Measurements from ENCODE around the gene POU2F2.

Gene POU2F2

GRCh38 chr19:42121656-42122069 is 10.6 kb downstream of the POU2F2 start:
- H3K27me3 ChIP-seq (ENCODE audit: insufficient read depth, low read depth), result peaks cover 89% of the 10 kb centered on the region
- no peak overlapping the region for H2AFZ ChIP-seq (ENCODE audit: low read depth)
- H3K27ac ChIP-seq, result no peak overlapping the region
- H4K20me1 ChIP-seq (ENCODE audit: insufficient read depth), result no peaks in the 10 kb centered on the region
- no peak overlapping the region for H3K4me3 ChIP-seq (IDR thresholded peaks at IDR 0.05; ENCODE audit: insufficient read depth, low read depth, low read length)
- no peaks in the 10 kb centered on the region for H3K4me1 ChIP-seq (ENCODE audit: low read depth, poor library complexity, severe bottlenecking)
- TF ChIP-seq CTCF (conservative IDR thresholded peaks at IDR 0.05; ENCODE audit: low read depth, low read length), result no peak
- H3K79me2 ChIP-seq (ENCODE audit: insufficient read depth, low read depth), result no peaks in the 10 kb centered on the region
- H3K4me2 ChIP-seq, result no peak overlapping the region
- H3K36me3 ChIP-seq (ENCODE audit: insufficient read depth), result no peaks in the 10 kb centered on the region
- H3K9ac ChIP-seq, result no peak overlapping the region

GRCh38 chr19:42121036-42121621 is 11.1 kb downstream of the POU2F2 start:
- H3K79me2 ChIP-seq (ENCODE audit: insufficient read depth, low read depth), result no peaks in the 10 kb centered on the region
- TF ChIP-seq CTCF (conservative IDR thresholded peaks at IDR 0.05; ENCODE audit: low read depth, low read length), result no peak
- no peak overlapping the region for H2AFZ ChIP-seq (ENCODE audit: low read depth)
- no peak overlapping the region for H3K27ac ChIP-seq
- peaks cover 89% of the 10 kb centered on the region for H3K27me3 ChIP-seq (ENCODE audit: insufficient read depth, low read depth)
- H4K20me1 ChIP-seq (ENCODE audit: insufficient read depth), result no peaks in the 10 kb centered on the region
- no peak overlapping the region for H3K4me3 ChIP-seq (IDR thresholded peaks at IDR 0.05; ENCODE audit: insufficient read depth, low read depth, low read length)
- no peaks in the 10 kb centered on the region for H3K36me3 ChIP-seq (ENCODE audit: insufficient read depth)
- no peaks in the 10 kb centered on the region for H3K4me1 ChIP-seq (ENCODE audit: low read depth, poor library complexity, severe bottlenecking)
- no peak overlapping the region for H3K9ac ChIP-seq
- no peak overlapping the region for H3K4me2 ChIP-seq

GRCh38 chr19:42120276-42120980 is 11.8 kb downstream of the POU2F2 start:
- Histone ChIP-seq H3K27me3 (ENCODE audit: insufficient read depth, low read depth) (peaks cover 89% of the 10 kb centered on the region), H3K27ac (no peak overlapping the region), H3K4me2 (no peak overlapping the region), H3K79me2 (ENCODE audit: insufficient read depth, low read depth) (no peaks in the 10 kb centered on the region), H3K4me3 (IDR thresholded peaks at IDR 0.05; ENCODE audit: insufficient read depth, low read depth, low read length) (no peak overlapping the region), H3K36me3 (ENCODE audit: insufficient read depth) (no peaks in the 10 kb centered on the region), H2AFZ (ENCODE audit: low read depth) (no peak overlapping the region), H3K9ac (no peak overlapping the region), H4K20me1 (ENCODE audit: insufficient read depth) (no peaks in the 10 kb centered on the region), H3K4me1 (ENCODE audit: low read depth, poor library complexity, severe bottlenecking) (no peaks in the 10 kb centered on the region)
- no peak for TF ChIP-seq CTCF (conservative IDR thresholded peaks at IDR 0.05; ENCODE audit: low read depth, low read length)

- peaks cover 88% of the 10 kb centered on the region for H3K27me3 ChIP-seq (ENCODE audit: insufficient read depth, low read depth)
These were observed 15.2 kb downstream of the POU2F2 start for GRCh38 chr19:42117076-42117475.

More at GRCh38 chr19:42117076-42117475, 15.2 kb downstream of the POU2F2 start:
- no peak overlapping the region for H3K4me3 ChIP-seq (IDR thresholded peaks at IDR 0.05; ENCODE audit: insufficient read depth, low read depth, low read length)
- H3K36me3 ChIP-seq (ENCODE audit: insufficient read depth), result no peaks in the 10 kb centered on the region
- no peak for TF ChIP-seq CTCF (conservative IDR thresholded peaks at IDR 0.05; ENCODE audit: low read depth, low read length)
- no peak overlapping the region for H3K27ac ChIP-seq
- no peaks in the 10 kb centered on the region for H4K20me1 ChIP-seq (ENCODE audit: insufficient read depth)
- no peak overlapping the region for H3K9ac ChIP-seq
- no peaks in the 10 kb centered on the region for H3K4me1 ChIP-seq (ENCODE audit: low read depth, poor library complexity, severe bottlenecking)
- H2AFZ ChIP-seq (ENCODE audit: low read depth), result no peak overlapping the region
- H3K79me2 ChIP-seq (ENCODE audit: insufficient read depth, low read depth), result no peaks in the 10 kb centered on the region
- no peak overlapping the region for H3K4me2 ChIP-seq

Data from KMS-11 (cell line).